OCI-LY7 (cell line): ENCODE results near the gene CCNF.
"Not testable (repeated sequence)": the region's sequence is repeated elsewhere in the genome, so short reads cannot be mapped to it uniquely, and the experiment has no call there.

Experiments
- EZH2phosphoT487 ChIP-seq: fragments of 200-600 bp; sonication (generic); IDR thresholded peaks from 2 replicates; pipeline ENCODE4 v1.6.1; 2018; ENCODE audit warnings: low read depth, borderline replicate concordance, mild to moderate bottlenecking, mixed run types, antibody characterized with exemption, low read length, moderate library complexity, mixed read lengths
- TF ChIP-seq, protein P1 (sequence below): fragments of 200-600 bp; sonication (generic); conservative IDR thresholded peaks from 2 replicates; pipeline ENCODE4 v1.5.1; 2014; ENCODE audit warnings: mild to moderate bottlenecking, antibody characterized with exemption, low read length, moderate library complexity, mixed read lengths

GRCh38 chr16:2479996-2480395, 50.7 kb downstream of the CCNF start:
- TF ChIP-seq, protein P1, sequence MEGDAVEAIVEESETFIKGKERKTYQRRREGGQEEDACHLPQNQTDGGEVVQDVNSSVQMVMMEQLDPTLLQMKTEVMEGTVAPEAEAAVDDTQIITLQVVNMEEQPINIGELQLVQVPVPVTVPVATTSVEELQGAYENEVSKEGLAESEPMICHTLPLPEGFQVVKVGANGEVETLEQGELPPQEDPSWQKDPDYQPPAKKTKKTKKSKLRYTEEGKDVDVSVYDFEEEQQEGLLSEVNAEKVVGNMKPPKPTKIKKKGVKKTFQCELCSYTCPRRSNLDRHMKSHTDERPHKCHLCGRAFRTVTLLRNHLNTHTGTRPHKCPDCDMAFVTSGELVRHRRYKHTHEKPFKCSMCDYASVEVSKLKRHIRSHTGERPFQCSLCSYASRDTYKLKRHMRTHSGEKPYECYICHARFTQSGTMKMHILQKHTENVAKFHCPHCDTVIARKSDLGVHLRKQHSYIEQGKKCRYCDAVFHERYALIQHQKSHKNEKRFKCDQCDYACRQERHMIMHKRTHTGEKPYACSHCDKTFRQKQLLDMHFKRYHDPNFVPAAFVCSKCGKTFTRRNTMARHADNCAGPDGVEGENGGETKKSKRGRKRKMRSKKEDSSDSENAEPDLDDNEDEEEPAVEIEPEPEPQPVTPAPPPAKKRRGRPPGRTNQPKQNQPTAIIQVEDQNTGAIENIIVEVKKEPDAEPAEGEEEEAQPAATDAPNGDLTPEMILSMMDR: not testable (repeated sequence)
- not testable (repeated sequence) for TF ChIP-seq EZH2phosphoT487
